GM18858 (cell line): ENCODE data around the gene MID1.
"Not testable (repeated sequence)": the region's sequence is repeated elsewhere in the genome, so short reads cannot be mapped to it uniquely, and the experiment has no call there.

Experiments used
- ATAC-seq: cut with Tn5 transposase; IDR thresholded peaks from one replicate; pipeline ENCODE4 v1.9.1; 2021; ENCODE audit not compliant: unreplicated experiment

Gene MID1

DNA sequence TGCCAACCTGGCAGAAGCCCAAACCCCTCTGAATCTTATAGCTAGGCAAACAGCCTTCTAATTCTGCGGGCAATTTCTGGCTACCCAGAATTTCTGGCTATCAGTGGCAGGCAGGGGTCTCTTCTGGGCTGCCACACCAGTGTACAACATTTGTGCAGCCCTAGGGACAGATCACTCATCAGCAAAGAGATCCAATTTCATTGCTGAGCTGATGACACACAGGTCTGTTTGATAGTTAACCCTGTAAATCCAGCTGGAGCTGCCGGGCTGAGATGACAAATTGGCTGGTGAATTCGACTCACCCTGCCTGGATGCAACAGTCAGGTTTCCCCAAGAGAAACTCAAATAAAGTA is 2.4 kb downstream of the MID1 start:
- no peak for ATAC-seq

DNA sequence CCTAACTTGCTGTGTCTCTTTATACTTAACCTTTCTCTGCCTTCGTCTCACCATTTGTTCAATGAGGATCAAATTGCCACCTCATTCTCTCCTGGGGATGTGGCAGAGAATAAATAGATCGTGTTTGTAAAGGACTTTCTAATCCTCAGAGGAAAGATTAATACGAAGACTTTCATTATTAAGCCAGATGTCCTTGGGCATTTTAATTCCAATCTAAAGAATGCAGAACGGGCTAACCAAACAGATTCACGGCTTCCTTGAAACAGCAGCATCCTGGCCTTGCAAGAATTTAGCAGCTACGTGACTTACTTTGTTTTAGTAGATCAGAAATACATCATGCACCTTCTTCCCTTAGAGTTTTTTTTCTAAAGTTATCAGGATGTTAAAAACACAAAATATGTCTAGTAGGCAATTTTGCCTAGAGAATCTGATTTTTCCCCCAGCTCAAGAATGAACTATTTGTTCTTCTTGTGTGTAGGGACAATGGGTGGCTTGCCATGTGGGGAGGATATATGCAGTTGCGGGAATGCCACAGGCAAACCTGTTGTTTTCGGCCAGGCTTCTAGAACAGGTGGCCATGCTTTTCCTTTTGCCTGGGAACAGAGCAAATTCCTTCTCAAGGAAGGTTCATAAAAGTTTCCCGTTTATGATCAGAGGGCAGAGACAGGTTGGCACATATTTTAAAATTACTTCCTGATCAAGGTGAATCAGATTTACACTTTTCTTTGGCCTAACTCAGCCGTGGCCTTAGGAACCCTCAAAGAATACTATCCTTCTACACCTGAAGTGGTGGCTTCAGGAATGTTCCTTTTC is 3.0 kb downstream of the MID1 start:
- ATAC-seq: no peak

DNA sequence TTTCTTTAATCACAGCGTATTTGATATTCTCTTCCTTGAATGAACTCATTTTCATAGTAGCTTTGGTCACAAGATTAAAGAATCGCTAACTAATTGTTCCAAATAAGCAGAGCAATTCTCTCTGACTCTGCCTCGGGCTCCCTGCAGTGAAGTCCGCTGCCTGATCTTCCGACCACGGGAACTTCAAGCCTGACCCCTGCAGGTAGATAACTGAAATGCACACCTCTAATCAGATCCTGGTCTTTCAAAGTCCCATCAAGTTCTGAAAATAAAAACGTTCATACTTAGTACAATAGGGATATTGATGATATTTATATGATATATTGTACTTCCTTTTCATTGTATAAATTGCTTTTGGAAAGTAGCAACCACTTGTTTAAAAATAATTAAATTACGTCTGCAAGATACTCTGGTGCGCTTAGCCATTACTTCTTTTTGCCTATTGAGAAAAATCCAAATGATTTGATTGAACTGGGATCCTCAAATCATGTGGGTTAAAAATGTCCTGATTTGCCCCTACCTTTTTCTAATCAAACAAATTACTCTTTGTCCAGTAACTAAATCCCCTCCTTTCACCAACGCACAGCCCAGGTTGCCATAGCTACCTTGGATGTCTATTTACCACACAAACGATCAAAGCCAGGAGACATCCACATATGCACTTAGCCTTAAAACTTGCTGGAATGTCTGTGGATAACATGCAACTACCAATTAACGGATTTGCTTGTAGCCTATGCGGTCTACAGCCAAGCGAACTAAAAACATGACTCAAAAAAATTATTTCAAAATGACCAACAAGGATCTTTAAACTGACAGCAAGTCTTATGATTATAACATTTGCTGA is 4.2 kb downstream of the MID1 start:
- peak; percentile 73 for ATAC-seq

DNA sequence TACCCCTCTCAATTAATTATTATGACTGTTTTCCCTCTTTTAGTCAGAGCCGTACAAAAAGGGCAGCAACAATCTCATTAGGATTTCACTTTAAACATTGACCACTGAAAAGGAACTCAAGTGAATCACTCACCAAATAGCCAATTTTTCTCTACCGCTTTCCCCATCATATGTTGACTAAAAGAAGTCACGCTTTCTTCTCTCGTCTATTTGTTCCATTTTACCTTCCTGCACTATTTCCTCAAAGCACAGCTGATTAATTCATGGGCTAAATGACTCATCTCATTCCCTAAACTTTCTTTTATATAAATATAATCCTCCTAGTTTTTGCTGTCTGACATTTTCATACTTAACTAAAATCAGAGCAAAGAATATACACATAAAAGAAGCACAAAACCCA is 8.2 kb downstream of the MID1 start:
- no peak for ATAC-seq

DNA sequence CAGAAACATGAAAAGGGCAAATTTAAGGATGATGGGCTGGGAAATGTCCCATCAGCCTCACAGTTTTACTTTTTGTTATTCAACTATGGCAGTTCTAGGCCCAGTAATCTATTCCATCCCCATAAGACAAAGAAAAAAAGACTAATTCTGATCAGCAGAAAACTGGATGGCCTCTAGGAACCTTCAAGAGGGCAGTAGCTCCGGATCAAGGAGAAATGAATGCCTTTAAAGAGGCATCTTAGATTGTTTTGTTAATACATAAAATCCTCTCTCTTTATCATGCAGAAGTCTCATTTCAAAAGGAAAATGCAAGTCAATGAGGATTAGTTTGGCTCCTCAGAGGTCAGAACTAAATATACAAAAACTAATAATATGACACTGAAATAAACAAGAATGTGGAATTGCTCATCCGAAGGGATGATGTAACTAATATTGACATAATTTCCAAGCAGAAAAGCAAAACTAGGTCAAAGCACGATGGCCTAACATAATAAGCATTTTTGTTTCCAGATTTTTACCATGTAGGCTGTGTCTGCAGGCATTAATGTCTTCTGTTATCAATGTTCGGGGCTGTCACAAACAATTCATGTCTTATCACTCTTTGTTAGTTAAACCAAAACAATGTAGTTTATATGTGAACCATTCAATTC is 8.8 kb downstream of the MID1 start:
- ATAC-seq: no peak

DNA sequence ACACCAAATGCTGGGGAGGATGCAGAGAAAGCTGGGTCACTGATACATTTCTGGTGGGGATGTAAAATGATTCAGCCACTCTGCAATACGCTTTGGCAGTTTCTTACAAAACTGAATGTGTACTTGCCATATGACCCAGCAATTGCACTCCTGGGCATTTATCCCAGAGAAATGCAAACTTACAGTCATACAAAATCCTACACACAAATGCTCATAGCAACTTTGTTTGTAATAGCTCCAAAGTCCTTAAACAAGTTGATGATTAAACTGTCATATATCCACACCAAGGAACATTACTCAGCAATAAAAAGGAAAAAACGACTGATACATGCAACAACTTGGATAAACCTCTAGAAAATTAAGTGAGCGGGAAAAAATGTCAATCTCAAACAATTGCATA is 12.3 kb downstream of the MID1 start:
- no peak for ATAC-seq

DNA sequence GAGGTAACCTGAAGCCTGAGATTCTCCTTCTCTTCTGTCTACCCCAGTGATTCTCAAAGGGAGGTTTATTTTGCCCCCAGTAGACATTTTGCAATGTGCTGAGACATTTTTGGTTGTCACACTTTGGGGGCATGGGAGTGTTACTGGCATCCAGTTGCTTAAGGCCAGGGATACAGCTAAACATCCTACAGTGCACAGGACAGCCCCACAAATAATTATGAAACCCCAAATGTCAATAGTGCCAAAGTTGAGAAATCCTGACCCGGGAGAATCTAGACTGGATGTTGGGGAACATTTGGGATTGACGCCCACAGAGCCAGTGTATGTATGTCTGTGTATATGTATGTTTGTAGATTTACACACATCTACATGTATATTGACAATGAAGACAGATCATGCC is 13.2 kb downstream of the MID1 start:
- ATAC-seq: no peak

DNA sequence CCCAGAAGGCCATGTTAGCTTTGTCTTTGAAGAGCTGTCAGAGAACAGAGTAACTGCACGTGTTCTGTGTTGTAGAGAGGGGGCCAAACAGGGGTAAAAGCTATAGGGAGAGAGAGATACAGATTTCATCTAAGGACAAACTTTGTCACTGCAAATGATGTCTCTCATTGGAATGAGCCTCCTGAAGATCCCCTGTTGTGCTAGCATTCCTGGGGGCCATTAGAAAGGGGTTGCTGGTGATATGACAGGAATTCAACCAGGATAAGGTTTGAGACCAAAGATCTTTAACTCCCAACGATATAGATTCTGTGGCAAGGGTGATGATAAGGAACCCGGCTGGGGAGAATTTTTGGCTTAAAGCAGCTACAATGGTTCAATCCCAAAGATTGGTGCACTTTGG is 16.8 kb downstream of the MID1 start:
- ATAC-seq: no peak

DNA sequence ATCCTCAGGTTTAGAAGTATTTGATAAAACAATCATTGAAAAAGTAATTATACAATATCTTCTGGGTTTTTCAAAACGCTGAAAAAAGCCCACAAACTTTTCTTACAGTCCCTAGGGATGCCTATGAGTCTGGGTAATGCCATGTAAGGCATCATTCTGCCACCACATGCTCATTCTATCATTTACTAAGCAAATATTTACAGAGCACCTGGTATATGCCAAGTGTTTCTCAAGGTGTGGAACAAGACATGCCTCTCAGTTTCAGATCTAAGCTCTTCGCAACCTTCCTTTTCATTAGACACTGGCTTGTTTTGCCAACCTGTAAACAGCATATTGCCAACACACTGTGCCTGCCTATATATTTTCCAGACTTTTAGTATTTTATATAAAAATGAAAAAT is 17.7 kb downstream of the MID1 start:
- no peak for ATAC-seq

DNA sequence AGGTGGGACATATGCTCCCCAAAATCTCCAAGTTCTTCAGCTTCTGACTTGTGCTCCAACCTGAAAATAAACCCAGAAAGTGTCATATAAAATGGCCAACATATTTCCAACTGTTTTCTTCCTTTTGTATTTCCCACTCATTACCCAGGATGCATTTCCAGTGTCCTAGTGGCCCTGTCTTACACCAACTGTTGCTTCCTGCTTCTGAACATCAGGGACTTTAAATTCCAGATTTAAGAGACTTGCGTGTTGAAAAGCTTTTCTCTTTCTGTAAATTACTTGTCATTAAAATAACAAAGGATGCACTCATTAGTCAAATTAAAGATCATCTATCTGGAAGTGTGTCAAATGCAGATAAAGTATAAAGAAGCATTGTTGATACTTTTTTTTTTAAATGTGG is 19.9 kb downstream of the MID1 start:
- no peak for ATAC-seq

DNA sequence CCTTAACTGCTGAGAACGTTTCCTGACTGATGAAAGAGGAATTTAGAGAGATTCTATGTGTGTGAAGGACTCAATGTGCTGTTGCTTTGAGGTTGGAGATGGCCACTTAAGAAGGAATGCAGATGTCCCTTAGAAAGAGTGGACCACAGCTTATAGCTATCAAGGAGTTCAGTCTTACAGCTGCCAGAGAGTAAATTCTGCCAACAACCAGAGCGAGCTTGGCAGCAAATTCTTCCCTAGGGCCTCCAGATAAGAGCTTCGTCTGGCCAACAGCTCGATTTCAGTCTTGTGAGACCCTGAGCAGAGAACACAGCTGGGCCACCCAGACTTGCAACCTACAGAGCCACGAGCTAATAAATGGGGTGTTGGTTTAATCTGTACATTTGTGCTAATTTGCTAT is 21.8 kb downstream of the MID1 start:
- ATAC-seq: no peak

DNA sequence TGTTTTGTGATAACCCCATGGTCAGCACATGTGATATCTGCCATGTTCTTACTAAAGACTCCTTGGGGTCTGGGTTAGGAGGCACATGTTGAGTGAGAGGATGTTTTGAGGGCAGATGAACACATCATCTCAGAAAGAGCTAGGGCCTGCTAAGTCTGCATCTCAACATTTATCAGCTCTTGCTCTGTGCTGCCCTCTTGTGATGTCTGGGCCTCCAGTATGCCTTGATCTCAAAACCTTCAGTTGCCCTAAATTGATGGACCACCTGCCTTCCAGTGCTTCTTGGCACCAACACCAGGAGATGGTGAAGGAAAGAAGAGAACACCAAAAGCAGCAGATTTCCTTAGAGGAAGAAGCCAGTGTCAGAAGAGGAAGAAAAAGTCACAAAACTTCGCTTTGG is 22.5 kb downstream of the MID1 start:
- ATAC-seq: no peak

DNA sequence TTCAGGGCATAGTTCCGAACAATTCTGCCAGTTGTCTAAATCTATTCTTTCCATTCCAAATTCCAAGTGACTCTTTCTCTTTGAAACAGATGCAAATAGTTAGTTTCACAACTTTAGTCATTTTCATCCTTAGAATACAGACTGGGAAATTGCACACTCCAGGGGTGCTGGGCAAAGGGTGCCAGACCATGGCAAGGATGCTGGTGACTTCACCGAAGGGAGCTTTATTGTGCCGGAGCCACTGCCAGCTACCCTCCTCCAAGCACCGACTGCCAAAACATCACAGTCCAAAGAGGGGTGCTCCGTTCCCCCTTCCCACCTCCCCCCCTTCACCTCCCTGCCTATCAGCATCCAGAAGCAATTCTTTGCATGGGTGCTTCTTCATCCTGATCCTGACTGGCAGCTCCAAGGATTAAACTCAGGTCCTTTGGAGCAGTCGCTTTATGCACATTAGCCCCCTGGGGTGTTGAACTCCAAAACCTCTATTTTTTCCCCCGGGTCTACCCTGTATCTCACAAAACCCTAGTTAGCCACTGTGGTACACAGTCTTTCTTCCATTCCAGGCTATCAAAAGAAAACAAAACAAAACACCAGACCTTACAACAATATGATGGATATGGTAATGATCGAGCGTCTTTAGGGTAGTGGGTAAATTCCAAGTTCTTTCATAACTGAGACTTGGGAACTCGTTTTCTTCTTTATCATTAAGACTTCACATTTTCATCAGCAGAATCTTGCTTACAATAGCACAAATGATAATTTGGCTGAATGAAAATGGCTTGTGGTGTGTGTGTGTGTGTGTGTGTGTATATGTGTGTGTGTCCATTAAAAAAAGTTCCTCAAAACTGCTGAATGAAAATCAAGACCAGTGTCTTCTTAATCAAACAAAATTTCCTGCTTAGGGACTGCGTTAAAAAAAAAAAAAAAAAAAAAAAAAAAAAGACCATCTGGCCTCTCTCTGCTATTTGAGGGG is 28.7 kb downstream of the MID1 start:
- ATAC-seq: no peak

DNA sequence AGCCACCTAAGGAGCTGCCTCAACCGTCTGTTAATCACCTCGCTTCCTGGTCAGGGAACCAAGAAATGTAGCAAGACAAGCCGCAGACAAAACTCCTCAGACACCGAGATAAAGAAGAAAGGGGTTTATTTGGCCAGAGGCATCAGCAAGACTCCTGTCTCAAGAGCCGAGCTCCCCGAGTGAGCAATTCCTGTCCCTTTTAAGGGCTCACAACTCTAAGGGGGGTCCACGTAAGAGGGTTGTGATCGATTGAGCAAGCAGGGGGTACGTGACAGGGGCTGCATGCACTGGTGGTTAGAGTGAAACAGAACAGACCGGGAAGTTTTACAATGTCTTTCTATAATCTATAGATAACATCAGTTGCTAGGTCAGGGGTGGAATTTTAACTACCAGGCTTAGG is 30.6 kb downstream of the MID1 start:
- ATAC-seq: not testable (repeated sequence)

DNA sequence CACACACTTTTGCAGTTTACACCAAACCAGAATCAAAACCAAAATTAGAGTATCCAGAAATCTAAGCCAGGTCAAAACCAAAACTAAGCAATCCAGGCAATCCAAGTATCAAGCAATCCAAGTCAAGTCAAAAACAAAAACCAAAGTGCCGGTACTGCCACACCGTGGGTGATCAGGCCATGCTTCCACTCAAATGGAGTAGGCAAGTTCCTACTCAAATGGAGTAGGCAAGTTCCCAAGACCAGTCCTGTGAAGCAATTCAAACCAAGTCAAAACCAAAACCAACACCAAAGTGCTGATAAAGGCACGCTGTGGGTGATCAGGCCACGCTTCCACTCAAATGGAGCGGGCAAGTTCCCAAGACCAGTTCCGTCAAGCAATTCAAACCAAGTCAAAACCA is 31.3 kb downstream of the MID1 start:
- no peak for ATAC-seq

DNA sequence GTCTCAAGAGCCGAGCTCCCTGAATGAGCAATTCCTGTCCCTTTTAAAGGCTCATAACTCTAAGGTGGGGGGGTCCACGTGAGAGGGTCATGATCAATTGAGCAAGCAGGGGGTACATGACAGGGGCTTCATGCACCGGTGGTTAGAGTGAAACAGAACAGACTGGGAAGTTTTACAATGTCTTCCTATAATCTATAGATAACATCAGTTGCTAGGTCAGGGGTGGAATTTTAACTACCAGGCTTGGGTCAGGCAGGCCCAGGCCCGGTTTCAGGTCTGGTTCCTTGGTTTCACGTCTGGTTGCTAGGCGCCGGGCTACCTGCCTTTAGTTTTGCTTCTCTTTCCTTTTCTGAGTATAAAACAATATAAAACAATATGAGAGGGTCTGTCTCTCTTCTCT is 35.5 kb downstream of the MID1 start:
- ATAC-seq: not testable (repeated sequence)

DNA sequence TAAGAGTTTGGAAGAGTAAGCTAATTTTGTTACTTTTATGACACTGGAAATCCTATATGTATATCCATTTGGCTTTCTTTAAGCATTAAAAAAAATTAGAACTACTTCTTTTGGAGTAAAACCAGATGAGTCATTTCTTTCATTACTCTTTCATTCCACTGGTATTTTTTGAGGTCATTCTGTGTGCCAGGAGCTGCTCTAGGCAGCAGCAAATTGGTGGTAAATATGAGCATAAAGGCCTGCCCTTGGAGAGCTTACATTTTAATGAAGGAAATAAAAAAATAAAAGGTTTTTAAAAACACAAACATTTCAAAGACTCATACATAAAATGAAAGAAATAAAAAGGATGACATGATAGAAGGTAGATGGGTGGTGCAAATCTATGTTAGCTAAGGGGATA is 37.4 kb downstream of the MID1 start:
- no peak for ATAC-seq

DNA sequence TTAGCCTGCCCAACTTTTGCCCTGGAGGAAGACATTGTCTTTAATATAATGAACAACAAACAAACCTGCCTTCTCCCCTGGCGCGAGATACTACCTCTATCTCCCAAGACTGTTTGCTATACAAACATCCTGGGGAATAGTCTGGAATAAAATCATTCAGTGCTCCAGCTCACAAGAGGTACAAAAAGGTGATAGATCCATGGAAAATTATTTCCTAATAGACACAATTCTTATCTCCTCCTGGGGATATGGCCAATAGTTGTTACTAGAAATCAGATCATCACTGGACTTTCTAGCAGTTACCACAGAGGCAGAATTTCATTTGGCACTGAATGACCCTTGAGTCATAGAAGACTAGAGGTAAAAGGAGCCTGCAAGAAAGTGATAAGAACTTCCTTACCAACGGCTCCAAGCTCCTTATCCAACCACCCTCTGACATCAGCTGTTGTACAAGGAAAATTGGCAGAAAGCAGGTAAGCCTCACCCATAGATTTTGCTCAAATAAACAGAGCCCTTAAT is 38.1 kb downstream of the MID1 start:
- no peak for ATAC-seq

DNA sequence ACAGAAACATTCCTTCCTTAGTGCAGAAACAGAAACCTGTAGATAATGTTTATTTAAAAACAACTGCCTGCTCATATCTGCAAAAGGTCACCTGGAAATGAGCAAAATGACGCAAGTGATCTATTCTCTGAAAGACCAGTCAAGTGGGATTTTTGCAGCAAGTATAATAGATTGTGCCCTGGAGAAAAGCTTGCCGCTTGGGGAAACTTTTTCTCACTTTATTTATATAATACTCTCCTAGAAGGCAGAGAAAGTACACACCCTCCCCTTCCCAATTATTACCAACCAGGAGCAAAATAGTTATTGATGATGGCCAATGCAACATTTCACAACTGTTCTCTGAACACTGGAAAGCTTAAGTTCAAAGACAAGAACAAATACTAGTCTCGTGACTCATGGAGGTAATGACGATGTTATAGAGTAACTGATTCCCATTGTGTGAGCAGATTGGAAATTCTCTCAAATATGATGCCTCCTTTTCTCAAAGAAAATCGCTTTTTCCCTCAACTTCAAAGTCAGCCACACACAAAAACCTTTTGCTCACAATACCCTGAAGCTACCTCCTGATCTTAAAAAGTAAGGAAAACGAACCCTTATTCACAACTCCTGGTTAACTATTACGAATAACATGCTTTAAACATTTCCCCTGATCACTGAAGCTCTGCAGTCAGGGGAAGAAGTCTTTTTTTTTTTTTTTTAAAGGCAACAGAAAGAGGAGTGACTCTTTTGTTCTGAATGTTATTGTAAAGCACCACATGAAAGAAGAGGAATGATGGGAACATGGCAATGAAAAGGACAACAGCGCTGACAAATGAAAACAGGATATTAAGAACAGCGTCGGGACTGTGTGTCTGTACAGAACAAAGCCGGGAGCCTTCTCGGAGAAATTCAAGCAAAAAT is 41.0 kb downstream of the MID1 start:
- no peak for ATAC-seq

DNA sequence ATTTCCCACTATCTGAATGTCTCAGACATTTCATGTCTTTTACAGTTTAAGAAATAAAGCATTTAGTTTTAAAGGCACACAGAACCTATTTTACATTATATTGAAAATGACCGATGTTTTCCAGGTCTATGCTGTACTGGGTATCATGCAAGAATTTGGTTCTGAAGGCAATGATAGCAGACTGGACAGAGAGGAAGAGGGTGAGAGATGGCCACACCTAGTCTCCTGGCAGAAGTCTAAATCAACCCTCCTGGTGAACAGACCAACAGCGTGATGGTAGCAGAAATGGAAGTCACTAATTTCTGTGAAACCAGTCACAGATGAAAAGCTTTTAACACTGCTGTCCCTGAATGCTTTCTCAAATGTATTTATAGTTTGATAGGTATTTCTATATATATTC is 41.9 kb downstream of the MID1 start:
- ATAC-seq: no peak
